GM12891 (cell line): ENCODE measurements around the gene BCL7B.
"Not testable (repeated sequence)": the region's sequence is repeated elsewhere in the genome, so short reads cannot be mapped to it uniquely, and the experiment has no call there.

Experiments used
- DNase-seq: peaks from one replicate; pipeline ENCODE4 v3.0.0; 2011; ENCODE audit warnings: low spot score; ENCODE audit not compliant: insufficient read length
- FAIRE-seq: peaks from 2 replicates; lab custom pipeline; 2011; peaks lifted over from hg19 to GRCh38; lab: Jason Lieb, UNC
- PAX5 ChIP-seq: IDR thresholded peaks from 2 replicates; pipeline ENCODE4 v1.6.1; 2011; ENCODE audit warnings: low read length, moderate library complexity, mild to moderate bottlenecking; ENCODE audit not compliant: insufficient read depth, severe bottlenecking
- POLR2A ChIP-seq: IDR thresholded peaks from 2 replicates; pipeline ENCODE4 v1.6.1; 2011; ENCODE audit warnings: low read depth, low read length, control low read depth
- POLR2AphosphoS5 ChIP-seq: IDR thresholded peaks from 2 replicates; pipeline ENCODE4 v1.6.1; 2011; ENCODE audit warnings: low read depth, low read length, control low read depth
- POU2F2 ChIP-seq: IDR thresholded peaks from 2 replicates; pipeline ENCODE4 v1.6.1; 2011; ENCODE audit warnings: low read depth, mild to moderate bottlenecking, control low read depth, low read length, moderate library complexity
- SPI1 ChIP-seq: IDR thresholded peaks from 2 replicates; pipeline ENCODE4 v1.6.1; 2011; ENCODE audit warnings: low read depth, low read length, control low read depth
- TAF1 ChIP-seq: IDR thresholded peaks from 2 replicates; pipeline ENCODE4 v1.6.1; 2011; ENCODE audit warnings: low read depth, low read length, control low read depth

The BCL7B gene

GRCh38 chr7:73572767-73573186, 15.3 kb upstream of the BCL7B start:
- FAIRE-seq (no peak), DNase-seq (no peak)
- no peak for TF ChIP-seq SPI1

GRCh38 chr7:73570977-73571376, 13.5 kb upstream of the BCL7B start:
- no peak for FAIRE-seq
- TF ChIP-seq POLR2AphosphoS5 (no peak), POU2F2 (no peak), PAX5 (no peak)
- DNase-seq: no peak

GRCh38 chr7:73570521-73570920, 13.0 kb upstream of the BCL7B start:
- FAIRE-seq (no peak), DNase-seq (no peak)
- TF ChIP-seq POLR2AphosphoS5 (no peak), PAX5 (no peak), TAF1 (no peak), POU2F2 (no peak), SPI1 (no peak), POLR2A (no peak)

DNA sequence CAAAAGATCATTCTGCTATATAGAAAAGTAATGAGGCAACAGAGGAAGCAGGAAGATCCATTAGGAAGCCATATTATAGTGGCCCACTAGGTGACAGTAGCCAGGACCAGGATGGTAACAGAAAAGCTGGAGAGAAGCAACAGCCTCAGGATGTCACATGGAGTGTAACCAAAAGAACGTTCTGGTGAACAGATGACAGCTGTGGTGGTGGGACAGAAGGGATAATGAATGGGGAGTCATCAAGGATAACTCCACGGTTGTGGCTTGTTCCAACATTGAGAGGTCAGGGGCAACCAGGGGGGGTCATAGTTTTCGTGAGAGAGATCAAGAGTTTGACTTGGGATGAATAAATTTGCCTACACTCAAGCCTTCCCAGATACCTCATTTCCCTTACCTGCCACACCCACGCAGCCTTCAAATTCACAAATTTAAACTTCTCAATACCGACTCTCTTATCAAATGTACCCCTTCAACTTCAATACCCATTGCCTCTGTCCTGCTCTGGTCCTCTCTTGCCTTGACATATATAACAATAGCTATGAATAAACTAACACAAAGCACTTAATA, 11.6 kb upstream of the BCL7B start:
- FAIRE-seq (no peak), DNase-seq (no peak)
- TF ChIP-seq TAF1: no peak
- no peak for TF ChIP-seq PAX5
- no peak for TF ChIP-seq POLR2A
- TF ChIP-seq SPI1: no peak
- TF ChIP-seq POLR2AphosphoS5: no peak
- TF ChIP-seq POU2F2: no peak

- no peak for TF ChIP-seq PAX5
- TF ChIP-seq POU2F2: no peak
- TF ChIP-seq SPI1: no peak
- no peak; the same call in 1 of the 2 replicates for TF ChIP-seq POLR2A
- TF ChIP-seq POLR2AphosphoS5: no peak
- TF ChIP-seq TAF1: no peak
- peak; percentile 50 for FAIRE-seq
- no peak for DNase-seq
Observed at GRCh38 chr7:73567846-73568685, 10.6 kb upstream of the BCL7B start.

GRCh38 chr7:73567140-73567539, 9.7 kb upstream of the BCL7B start:
- TF ChIP-seq TAF1 (no peak), POU2F2 (no peak), POLR2AphosphoS5 (no peak), PAX5 (no peak), POLR2A (no peak), SPI1 (no peak)
- DNase-seq: no peak
- no peak for FAIRE-seq

- DNase-seq, FAIRE-seq: not testable (repeated sequence)
Observed at GRCh38 chr7:73566431-73566830, 8.9 kb upstream of the BCL7B start.

DNA sequence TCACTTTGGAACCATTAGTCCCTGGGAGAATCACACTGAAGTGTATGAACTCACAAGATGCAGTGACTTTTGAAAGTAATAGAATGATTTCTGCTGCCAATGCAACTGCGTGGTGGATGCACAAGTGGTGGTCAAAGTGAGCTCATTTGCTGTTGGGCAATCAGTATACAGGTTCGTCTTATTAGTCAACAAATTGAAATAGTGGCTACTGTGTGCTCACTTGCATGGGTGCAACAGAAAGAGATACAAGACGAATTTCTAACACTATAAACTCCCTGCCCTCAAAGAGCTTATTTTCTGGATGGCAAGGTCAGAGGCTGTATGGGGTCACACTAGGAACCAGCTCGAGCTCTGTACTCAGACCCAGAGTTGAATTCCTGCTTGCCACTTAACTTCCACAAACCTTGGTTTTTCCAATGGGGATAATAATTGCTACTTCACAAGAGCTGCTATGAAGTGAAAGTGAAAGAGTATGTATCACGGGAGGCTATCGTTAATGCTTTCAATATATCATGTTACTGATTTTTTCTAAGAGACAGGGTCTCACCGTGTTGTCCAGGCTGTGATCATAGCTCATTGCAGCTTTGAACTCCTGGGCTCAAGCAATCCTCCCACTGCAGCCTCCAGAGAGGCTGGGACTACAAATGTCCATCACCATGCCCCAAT, 8.3 kb upstream of the BCL7B start:
- TF ChIP-seq TAF1 (no peak), POLR2A (no peak), SPI1 (no peak), POLR2AphosphoS5 (no peak), POU2F2 (no peak), PAX5 (no peak)
- FAIRE-seq (no peak), DNase-seq (no peak)

DNA sequence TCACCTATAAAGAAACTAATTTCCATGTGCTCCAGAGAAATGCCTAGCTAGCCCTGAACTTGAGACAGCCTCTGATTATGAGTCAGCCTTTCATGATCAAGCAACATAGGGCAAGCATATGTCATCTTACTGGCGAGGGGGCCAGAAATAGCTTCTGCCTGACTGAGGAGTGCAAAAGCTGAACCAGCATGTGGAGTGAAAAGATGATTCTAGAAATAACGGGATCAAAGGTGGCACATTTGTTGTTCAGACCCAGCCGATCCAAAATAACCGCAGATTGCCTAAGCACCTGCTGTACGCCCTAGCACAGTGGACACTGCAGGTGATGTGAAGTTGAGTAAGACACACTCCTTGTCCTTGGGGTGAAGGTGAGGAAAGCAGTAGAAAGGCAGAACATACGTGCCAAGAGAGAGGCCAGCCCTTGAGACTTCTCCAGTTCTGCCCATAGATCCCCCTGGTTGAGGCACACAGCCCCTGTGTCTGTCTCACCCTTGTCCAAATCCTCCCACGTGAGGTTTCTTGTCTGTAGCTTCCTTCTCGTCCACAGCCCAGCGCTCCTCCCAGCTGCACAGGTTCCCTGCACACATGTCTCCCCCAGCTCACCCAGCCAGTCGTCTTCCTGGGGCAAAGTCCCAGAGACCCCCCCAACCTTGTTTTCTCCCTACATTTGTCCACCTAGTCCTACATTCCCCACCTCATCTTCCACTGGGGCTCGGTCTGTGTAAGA, 2.8 kb upstream of the BCL7B start:
- FAIRE-seq (no peak), DNase-seq (no peak)

GRCh38 chr7:73557108-73557396, 438 bp downstream of the BCL7B start:
- TF ChIP-seq POLR2A (no peak), PAX5 (no peak), POU2F2 (no peak), POLR2AphosphoS5 (no peak), TAF1 (0 out of 2 replicates have a peak, but pooled peaks have one; percentile 23), SPI1 (no peak)
- DNase-seq: peak; percentile 98
- peak; percentile 96 for FAIRE-seq

More for the DNA sequence above, 2.8 kb upstream of the BCL7B start:
- TF ChIP-seq POLR2AphosphoS5: no peak
- no peak for TF ChIP-seq SPI1
- TF ChIP-seq POLR2A: no peak
- no peak for TF ChIP-seq PAX5
- TF ChIP-seq TAF1: no peak
- TF ChIP-seq POU2F2: no peak
